GM10266 (cell line): ENCODE results near the gene MRS2.

Source experiments
- DNase-seq: peaks from one replicate; pipeline ENCODE4 v3.0.0; 2012; ENCODE audit errors: extremely low spot score
- TF ChIP-seq, protein P1 (sequence below): IDR thresholded peaks from 2 replicates; pipeline ENCODE4 v1.5.1; 2012; ENCODE audit warnings: mild to moderate bottlenecking, low read depth; ENCODE audit not compliant: control insufficient read depth, insufficient read depth; ENCODE audit errors: missing control alignments

Gene MRS2, protein sequence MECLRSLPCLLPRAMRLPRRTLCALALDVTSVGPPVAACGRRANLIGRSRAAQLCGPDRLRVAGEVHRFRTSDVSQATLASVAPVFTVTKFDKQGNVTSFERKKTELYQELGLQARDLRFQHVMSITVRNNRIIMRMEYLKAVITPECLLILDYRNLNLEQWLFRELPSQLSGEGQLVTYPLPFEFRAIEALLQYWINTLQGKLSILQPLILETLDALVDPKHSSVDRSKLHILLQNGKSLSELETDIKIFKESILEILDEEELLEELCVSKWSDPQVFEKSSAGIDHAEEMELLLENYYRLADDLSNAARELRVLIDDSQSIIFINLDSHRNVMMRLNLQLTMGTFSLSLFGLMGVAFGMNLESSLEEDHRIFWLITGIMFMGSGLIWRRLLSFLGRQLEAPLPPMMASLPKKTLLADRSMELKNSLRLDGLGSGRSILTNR

GRCh38 chr6:24402697-24403500 lies at the start of gene MRS2:
Gene MRS2 (plus strand): TSS chr6:24402936. CDS start chr6:24403047, 111 bp downstream.
- DNase-seq: peak; percentile 85
- TF ChIP-seq, protein P1, sequence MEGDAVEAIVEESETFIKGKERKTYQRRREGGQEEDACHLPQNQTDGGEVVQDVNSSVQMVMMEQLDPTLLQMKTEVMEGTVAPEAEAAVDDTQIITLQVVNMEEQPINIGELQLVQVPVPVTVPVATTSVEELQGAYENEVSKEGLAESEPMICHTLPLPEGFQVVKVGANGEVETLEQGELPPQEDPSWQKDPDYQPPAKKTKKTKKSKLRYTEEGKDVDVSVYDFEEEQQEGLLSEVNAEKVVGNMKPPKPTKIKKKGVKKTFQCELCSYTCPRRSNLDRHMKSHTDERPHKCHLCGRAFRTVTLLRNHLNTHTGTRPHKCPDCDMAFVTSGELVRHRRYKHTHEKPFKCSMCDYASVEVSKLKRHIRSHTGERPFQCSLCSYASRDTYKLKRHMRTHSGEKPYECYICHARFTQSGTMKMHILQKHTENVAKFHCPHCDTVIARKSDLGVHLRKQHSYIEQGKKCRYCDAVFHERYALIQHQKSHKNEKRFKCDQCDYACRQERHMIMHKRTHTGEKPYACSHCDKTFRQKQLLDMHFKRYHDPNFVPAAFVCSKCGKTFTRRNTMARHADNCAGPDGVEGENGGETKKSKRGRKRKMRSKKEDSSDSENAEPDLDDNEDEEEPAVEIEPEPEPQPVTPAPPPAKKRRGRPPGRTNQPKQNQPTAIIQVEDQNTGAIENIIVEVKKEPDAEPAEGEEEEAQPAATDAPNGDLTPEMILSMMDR: no peak

GRCh38 chr6:24353861-24354260 lies 48.9 kb upstream of the MRS2 start:
- TF ChIP-seq, protein P1: no peak
- DNase-seq: no peak

DNA sequence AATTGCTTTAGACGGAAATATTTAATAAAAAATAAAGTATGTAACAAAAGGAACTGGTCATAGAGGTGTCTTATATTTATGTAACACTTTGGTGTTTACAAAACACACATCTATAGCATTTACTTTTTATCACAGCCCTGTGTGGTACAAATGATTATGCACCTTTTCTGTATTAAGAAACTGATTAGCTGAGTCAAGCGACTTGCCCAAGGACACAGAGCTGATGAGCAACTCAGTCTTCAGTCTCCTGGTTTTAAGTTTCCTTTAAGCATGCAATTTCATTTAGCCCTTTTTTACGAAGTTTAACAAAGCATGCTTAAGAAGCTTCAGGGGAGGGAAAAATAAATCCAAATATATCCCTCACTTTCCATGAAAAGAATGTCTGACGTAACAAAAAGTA lies 47.3 kb upstream of the MRS2 start:
- TF ChIP-seq, protein P1: no peak
- no peak for DNase-seq

DNA sequence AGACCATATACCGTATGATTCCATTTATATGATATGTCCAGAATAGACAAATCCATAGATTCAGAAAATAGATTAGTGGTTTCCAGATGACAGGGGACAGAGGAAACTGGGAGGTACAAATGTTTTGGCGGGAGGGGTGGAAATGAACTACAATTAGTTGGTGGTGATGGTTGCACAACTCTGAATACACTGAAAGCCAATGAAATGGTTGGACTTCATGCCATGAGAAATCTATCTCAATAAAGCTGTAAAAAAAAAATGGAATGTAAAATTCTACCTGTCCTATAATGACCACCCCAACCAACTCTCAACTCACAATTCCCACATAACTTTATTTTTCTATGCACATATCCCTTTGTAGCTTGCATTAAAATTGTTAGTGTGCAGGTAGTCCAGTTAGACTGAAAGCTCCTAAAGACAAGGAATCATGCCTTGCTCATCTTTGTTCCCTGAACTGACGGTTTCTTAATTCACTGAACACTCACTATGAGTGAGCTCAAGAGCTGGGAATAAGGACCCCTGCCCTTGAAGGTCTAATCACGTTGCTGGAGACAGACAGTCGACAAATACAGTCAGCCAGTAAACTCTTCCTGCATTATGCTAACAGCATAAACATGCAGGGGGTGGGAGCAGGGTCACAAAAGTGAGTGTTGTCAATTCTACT lies 46.3 kb upstream of the MRS2 start:
- TF ChIP-seq, protein P1: no peak
- DNase-seq: no peak

GRCh38 chr6:24357336-24358218 lies 45.2 kb upstream of the MRS2 start, which contains the start of gene DCDC2:
Gene DCDC2 (minus strand): TSS chr6:24358059. CDS start chr6:24357750, 309 bp downstream.
- TF ChIP-seq, protein P1: no peak
- no peak for DNase-seq

- TF ChIP-seq, protein P1: no peak
- DNase-seq: no peak
Measured at GRCh38 chr6:24358219-24358821, 44.4 kb upstream of the MRS2 start.
